HG02763 (cell line): ENCODE measurements around the gene AQP12B.

Experiments used
- ATAC-seq: cut with Tn5 transposase; IDR thresholded peaks from one replicate; pipeline ENCODE4 v1.9.1; 2021; ENCODE audit warnings: mild to moderate bottlenecking, moderate library complexity; ENCODE audit not compliant: unreplicated experiment

The AQP12B gene

GRCh38 chr2:240650254-240650965 is 32.3 kb downstream of the AQP12B start:
- no peak for ATAC-seq

GRCh38 chr2:240649331-240649730 is 33.4 kb downstream of the AQP12B start:
- no peak for ATAC-seq

GRCh38 chr2:240648650-240649275 is 33.9 kb downstream of the AQP12B start:
- ATAC-seq: no peak

GRCh38 chr2:240648155-240648649 is 34.5 kb downstream of the AQP12B start:
- ATAC-seq: no peak

- no peak for ATAC-seq
Observed at GRCh38 chr2:240647503-240648154, 35.1 kb downstream of the AQP12B start.

GRCh38 chr2:240646900-240647502 is 35.7 kb downstream of the AQP12B start:
- no peak for ATAC-seq

GRCh38 chr2:240646176-240646899 is 36.3 kb downstream of the AQP12B start:
- no peak for ATAC-seq

GRCh38 chr2:240645801-240646175 is 36.9 kb downstream of the AQP12B start:
- no peak for ATAC-seq

GRCh38 chr2:240645346-240645745 is 37.3 kb downstream of the AQP12B start:
- ATAC-seq: no peak

GRCh38 chr2:240644859-240645301 is 37.8 kb downstream of the AQP12B start:
- no peak for ATAC-seq

GRCh38 chr2:240644171-240644651 is 38.5 kb downstream of the AQP12B start:
- ATAC-seq: no peak

GRCh38 chr2:240643811-240644150 is 38.9 kb downstream of the AQP12B start:
- no peak for ATAC-seq

GRCh38 chr2:240643093-240643810 is 39.4 kb downstream of the AQP12B start:
- ATAC-seq: no peak

- no peak for ATAC-seq
Observed at GRCh38 chr2:240642806-240643092, 39.9 kb downstream of the AQP12B start.

- no peak for ATAC-seq
Observed at GRCh38 chr2:240642061-240642805, 40.5 kb downstream of the AQP12B start.

- ATAC-seq: no peak
Observed at GRCh38 chr2:240640939-240641338, 41.7 kb downstream of the AQP12B start.

GRCh38 chr2:240639566-240639965 is 43.1 kb downstream of the AQP12B start:
- ATAC-seq: no peak

GRCh38 chr2:240638512-240639160 is 44.0 kb downstream of the AQP12B start:
- no peak for ATAC-seq

- ATAC-seq: no peak
Observed at GRCh38 chr2:240637901-240638345, 44.8 kb downstream of the AQP12B start.
